NK-92 (cell line): ENCODE data around the gene HAS3.
"Not testable (repeated sequence)": the region's sequence is repeated elsewhere in the genome, so short reads cannot be mapped to it uniquely, and the experiment has no call there.

Experiments used
- DNase-seq: peaks from one replicate; lab custom pipeline; 2025; ENCODE audit not compliant: unreplicated experiment; lab: John Stamatoyannopoulos, UW

Gene HAS3

GRCh38 chr16:69141014-69141413 lies 35.6 kb downstream of the HAS3 start:
- no peak for DNase-seq

GRCh38 chr16:69141936-69142335 lies 36.5 kb downstream of the HAS3 start:
- no peak for DNase-seq

- DNase-seq, result no peak
Observed at GRCh38 chr16:69143116-69143515, 37.7 kb downstream of the HAS3 start.

- no peak for DNase-seq
Observed at GRCh38 chr16:69145658-69146057, 40.2 kb downstream of the HAS3 start.

- DNase-seq, result not testable (repeated sequence)
Observed at GRCh38 chr16:69149621-69150020, 44.2 kb downstream of the HAS3 start.

GRCh38 chr16:69150146-69150865 lies 44.9 kb downstream of the HAS3 start:
- no peak for DNase-seq

GRCh38 chr16:69157196-69157595 lies 51.7 kb downstream of the HAS3 start:
- no peak for DNase-seq

- no peak for DNase-seq
Observed at GRCh38 chr16:69160192-69160591, 54.7 kb downstream of the HAS3 start.

GRCh38 chr16:69165584-69165983 lies 60.1 kb downstream of the HAS3 start:
- DNase-seq, result no peak

DNA sequence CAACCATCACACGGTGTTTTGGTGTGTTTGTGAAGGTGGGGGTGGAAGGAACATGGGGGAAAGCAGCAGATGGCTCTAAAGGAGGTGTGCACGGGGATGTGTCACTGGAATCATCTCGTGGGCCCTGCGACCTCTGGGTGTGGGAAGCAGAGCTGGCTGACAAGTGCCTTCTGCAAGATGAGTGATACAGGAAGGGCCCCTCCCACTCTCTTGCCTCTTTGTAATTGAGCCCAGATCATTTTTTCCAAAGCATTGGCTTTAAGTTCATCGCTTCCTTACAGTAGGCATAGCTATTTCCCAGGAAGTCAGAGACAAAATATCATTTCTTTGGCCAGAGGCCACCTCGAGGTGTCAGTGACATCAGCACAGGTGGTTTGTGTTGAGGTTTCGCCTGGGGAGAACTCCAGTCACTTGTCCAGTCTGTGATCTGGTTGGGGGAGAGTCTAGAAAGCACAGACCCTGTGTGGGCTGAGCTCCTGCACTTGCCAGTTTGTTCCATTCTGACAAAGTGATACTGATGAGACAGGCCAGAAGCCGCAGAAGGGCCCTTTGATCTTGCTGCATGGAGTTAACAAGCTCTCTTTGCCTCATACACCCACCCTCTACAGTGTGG lies 60.9 kb downstream of the HAS3 start:
- DNase-seq, result no peak

DNA sequence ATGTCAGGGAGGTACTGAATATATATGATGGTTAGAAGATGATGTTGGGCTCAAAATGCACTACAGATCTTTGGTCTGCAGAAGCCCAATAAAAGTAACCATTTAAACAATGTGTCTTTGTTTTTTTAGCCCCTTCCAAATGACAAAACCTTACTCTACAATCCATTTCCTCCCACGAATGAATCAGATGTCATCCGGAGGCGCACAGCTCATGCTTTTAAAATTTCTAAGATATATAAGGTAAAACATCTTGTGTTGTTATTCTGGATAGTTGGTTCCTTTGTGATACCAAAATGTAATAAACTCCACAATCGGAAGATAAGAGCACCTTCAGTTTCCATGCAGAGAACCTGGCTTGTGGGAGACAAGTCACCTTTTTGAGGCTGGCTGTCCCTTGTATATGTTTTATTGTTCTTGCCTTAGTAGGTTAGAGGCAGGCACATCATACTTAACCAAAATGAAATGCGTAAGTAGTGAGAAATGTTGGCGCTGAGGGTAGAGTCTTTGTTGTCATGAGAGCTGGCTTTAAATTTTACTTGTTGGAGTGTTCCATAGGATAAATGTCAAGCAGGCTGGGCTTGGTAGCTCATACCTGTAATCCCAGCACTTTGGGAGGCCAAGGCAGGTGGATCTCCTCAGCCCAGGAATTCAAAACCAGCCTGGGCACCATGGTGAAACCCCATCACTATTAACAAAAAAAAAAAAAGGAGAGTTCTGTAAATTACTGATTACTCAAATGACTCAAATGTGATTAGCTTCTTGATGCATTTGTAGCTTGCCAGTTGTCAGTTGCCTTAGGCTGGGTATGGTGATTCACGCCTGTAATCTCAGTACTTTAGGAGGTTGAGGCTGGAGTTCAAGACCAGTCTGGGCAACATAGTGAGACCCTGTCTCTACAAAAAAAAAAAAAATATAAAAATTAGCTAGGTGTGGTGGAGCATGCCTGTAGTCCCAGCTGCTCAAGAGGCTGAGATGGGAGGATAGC lies 61.8 kb downstream of the HAS3 start:
- no peak for DNase-seq
